Calu3 (cell line): ENCODE results near the gene IFT20. TPM values are rescaled to one million over a fixed set of nuclear protein-coding genes. Genes with fewer than 3 reads are reported as not detected.

ENCODE experiments used
- BruUV-seq: library from RNA; stranded (reverse); fragments of 400-500 nt; replicated peaks from 2 replicates; lab custom pipeline; 2021; lab: Mats Ljungman, UMichigan
- CTCF ChIA-PET: fragments of 300-600 bp; sonication (Branson Sonifier 250); formaldehyde crosslinking; loops from one replicate; lab custom pipeline; 2022; ENCODE audit warnings: antibody characterized with exemption; lab: Charles Lee
- DNase-seq: peaks from one replicate; pipeline ENCODE4 v3.0.0; 2022
- H3K27ac Mint-ChIP-seq: one replicate; pipeline ENCODE4 v1.8.0; 2022; ENCODE audit warnings: mixed read lengths; ENCODE audit not compliant: unreplicated experiment
- H3K27me3 Mint-ChIP-seq: one replicate; pipeline ENCODE4 v1.8.0; 2022; ENCODE audit warnings: mixed read lengths; ENCODE audit not compliant: unreplicated experiment
- H3K36me3 Mint-ChIP-seq: one replicate; pipeline ENCODE4 v1.8.0; 2022; ENCODE audit warnings: mild to moderate bottlenecking, moderate library complexity, mixed read lengths; ENCODE audit not compliant: insufficient read depth, unreplicated experiment
- H3K4me1 Mint-ChIP-seq: one replicate; pipeline ENCODE4 v1.8.0; 2022; ENCODE audit warnings: mild to moderate bottlenecking, low read depth, mixed read lengths; ENCODE audit not compliant: unreplicated experiment
- H3K4me3 Mint-ChIP-seq: one replicate; pipeline ENCODE4 v1.8.0; 2022; ENCODE audit warnings: mild to moderate bottlenecking, low read depth, moderate library complexity, mixed read lengths; ENCODE audit not compliant: unreplicated experiment
- H3K9me3 Mint-ChIP-seq: one replicate; pipeline ENCODE4 v1.8.0; 2022; ENCODE audit warnings: low read depth, mixed read lengths; ENCODE audit not compliant: unreplicated experiment
- CTCF ChIP-seq: fragments of 200-600 bp; IDR thresholded peaks from one replicate; pipeline ENCODE4 v1.8.0; 2022; ENCODE audit warnings: antibody characterized with exemption; ENCODE audit not compliant: unreplicated experiment
- intact Hi-C: fragments of 100-400 bp; cut with micrococcal nuclease; formaldehyde crosslinking; loops from one replicate; pipeline ENCODE4 v1.10.0; 2022; ENCODE audit not compliant: unreplicated experiment
- total RNA-seq: library from RNA; stranded (reverse); gene quantifications from 2 replicates; pipeline ENCODE4 v1.2.3, GENCODE V29; 2022

The IFT20 gene
- total RNA-seq, 1 experiment from 2014 or later, result 32.1 TPM

DNA sequence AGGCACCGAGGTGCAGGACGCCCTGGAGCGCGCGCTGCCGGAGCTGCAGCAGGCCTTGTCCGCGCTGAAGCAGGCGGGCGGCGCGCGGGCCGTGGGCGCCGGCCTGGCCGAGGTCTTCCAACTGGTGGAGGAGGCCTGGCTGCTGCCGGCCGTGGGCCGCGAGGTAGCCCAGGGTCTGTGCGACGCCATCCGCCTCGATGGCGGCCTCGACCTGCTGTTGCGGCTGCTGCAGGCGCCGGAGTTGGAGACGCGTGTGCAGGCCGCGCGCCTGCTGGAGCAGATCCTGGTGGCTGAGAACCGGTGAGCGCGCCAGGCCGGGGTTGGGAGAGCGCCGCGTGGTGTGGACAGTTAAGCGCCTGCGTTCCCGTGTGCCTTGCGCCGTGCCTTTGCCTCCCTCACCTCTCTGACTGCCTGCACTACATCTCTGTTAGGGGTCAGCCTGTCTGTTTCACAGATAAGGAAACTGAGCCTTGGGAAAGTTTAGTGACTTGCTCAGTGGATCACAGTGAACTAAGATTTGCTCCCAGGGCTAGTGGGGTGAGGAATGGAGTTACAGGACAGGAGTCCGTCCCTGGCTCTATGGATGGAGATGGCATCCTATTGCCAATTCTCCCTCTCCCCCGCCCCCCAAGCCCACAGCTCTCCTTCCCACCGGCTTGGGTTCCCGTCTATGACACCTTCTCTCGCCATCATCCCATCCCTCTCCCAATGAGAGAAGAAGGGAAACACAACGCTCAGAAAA, 37.1 kb upstream of the IFT20 start:
- no TSS peak for BruUV-seq
- intact Hi-C loops, result loop anchor here (1.0 to 5.0 kb wide), 2 partner anchors 8 to 45 kb away; no protein-coding TSS in a partner anchor
- no peak for DNase-seq
- no peak overlapping the region for H3K27ac Mint-ChIP-seq
- CTCF ChIA-PET, result no interaction called here
- H3K4me1 Mint-ChIP-seq, result peaks cover 14% of the 10 kb centered on the region
- H3K4me3 Mint-ChIP-seq, result peak overlapping the region; percentile 65
- H3K36me3 Mint-ChIP-seq, result peaks cover 14% of the 10 kb centered on the region
- peaks cover 12% of the 10 kb centered on the region for H3K27me3 Mint-ChIP-seq
- TF ChIP-seq CTCF, result no peak
- no peaks in the 10 kb centered on the region for H3K9me3 Mint-ChIP-seq

- TF ChIP-seq CTCF, result no peak
- no peaks in the 10 kb centered on the region for H3K9me3 Mint-ChIP-seq
- H3K4me1 Mint-ChIP-seq, result peaks cover 14% of the 10 kb centered on the region
- CTCF ChIA-PET, result interaction anchor here (0.6 kb wide), 1 partner anchor 162 kb away, joined by 3 read pairs; no protein-coding TSS in a partner anchor
- no TSS peak for BruUV-seq
- peak within 1 kb of the TSS; percentile 65 for H3K4me3 Mint-ChIP-seq
- DNase-seq, result peak; percentile 59
- peaks cover 14% of the 10 kb centered on the region for H3K36me3 Mint-ChIP-seq
- H3K27ac Mint-ChIP-seq, result no peak within 1 kb of the TSS
- peaks cover 12% of the 10 kb centered on the region for H3K27me3 Mint-ChIP-seq
- intact Hi-C loops, result loop anchor here (1.0 to 5.0 kb wide), 2 partner anchors 9 to 46 kb away; no protein-coding TSS in a partner anchor
These were observed 36.3 kb upstream of the IFT20 start, which contains the start of gene SARM1 for GRCh38 chr17:28371245-28372202. Gene SARM1, plus strand, starts transcription at chr17:28371694. Its CDS starts 339 bp downstream, at chr17:28372033.

- H3K27ac Mint-ChIP-seq, result no peak overlapping the region
- peaks cover 14% of the 10 kb centered on the region for H3K36me3 Mint-ChIP-seq
- no peak for TF ChIP-seq CTCF
- H3K4me3 Mint-ChIP-seq, result peak overlapping the region; percentile 65
- H3K9me3 Mint-ChIP-seq, result no peaks in the 10 kb centered on the region
- DNase-seq, result no peak
- peaks cover 12% of the 10 kb centered on the region for H3K27me3 Mint-ChIP-seq
- BruUV-seq, result no TSS peak
- peaks cover 14% of the 10 kb centered on the region for H3K4me1 Mint-ChIP-seq
- intact Hi-C loops, result loop anchor here (5.0 kb wide), 1 partner anchor 47 kb away; no protein-coding TSS in a partner anchor
- CTCF ChIA-PET, result interaction anchor here (0.6 kb wide), 2 partner anchors 59 to 163 kb away, joined by 3 read pairs; no protein-coding TSS in a partner anchor
These were observed 35.5 kb upstream of the IFT20 start for GRCh38 chr17:28370744-28371103.
